ENCODE results near the gene STARD6. TPM values are rescaled to one million over a fixed set of nuclear protein-coding genes. Genes with fewer than 3 reads are reported as not detected.

Gene STARD6
- total RNA-seq, result not detected in 2 replicates

DNA sequence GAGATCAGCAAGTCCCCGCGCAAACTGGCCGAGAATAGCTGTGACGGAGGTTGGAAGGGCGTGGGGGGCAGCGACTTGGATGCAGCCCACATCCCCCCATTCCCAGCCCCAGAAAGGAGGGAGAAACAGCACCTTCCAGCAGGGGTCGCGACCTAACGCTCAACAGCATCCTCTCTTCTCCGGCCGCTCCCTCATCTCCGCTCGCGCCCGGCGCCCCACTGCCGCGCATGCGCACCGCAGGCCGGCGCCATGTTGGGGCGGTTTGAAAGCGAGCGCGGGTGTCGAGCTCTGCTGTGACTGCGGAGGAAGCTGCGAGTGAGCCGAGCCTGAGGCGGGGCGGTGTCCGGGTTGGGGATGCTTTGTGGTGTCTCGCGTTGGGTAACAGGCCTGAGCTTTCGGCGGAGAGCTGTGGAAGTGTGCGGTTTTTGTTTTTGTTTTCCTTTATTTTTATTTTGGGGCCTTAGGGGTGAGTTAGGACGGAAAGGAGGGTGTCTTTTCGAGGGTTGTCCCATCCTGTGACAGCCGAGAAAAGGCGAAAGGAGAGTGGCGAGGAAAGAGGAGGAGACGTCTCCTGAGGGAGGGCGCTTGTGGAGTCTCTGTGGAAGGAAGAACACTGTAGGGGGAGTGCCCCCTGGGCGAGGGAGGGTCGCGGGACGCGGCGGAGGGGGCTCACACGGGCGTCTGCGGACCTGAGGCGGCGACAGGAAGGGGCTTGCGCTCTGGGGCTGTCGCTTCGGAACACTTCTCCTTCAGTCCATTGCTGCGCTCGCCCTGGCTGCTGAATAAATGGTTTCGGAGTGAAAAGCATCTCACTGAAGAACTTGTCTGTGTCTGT is at the start of gene STARD6, which contains the start of gene C18orf54:
TSS of gene STARD6 (minus strand) at position 199 of the 835 bp plus-strand sequence. CDS start 3,285 bp downstream, outside the sequence.
TSS of gene C18orf54 (plus strand) at position 247 of the 835 bp plus-strand sequence. CDS start 2,667 bp downstream, outside the sequence.

Small RNAs within 50 kb of the gene (small RNA-seq; reads per million reads assigned to genes)
- gene SNRPGP2, result not detected

Other genes starting within 250 kb of the STARD6 start
- gene MBD2, start 133.2 kb downstream of the STARD6 start, total RNA-seq, result 26.8 and 31.4 TPM in 2 replicates
- gene POLI, start 88.3 kb downstream of the STARD6 start, total RNA-seq, result 25.3 and 54.2 TPM in 2 replicates
- 2.0 TPM in 2 replicates for gene C18orf54, start within 50 bp of the STARD6 start, total RNA-seq
- not detected in 2 replicates for gene DYNAP, start 233.4 kb upstream of the STARD6 start, total RNA-seq

Measured in placental epithelial cell (primary cell).